K562 (cell line): ENCODE data around the gene TANC1. TPM values are rescaled to one million over a fixed set of nuclear protein-coding genes. Genes with fewer than 3 reads are reported as not detected.

ENCODE experiments used
- ATAC-seq: fragments of 200-7000 bp; cut with Tn5 transposase; 3 replicates; pipeline ENCODE4 v1.9.1; 2020; ENCODE audit warnings: moderate library complexity
- BruUV-seq: library from RNA; stranded (reverse); fragments of 400-500 nt; replicated peaks from 2 replicates; lab custom pipeline; 2021; lab: Mats Ljungman, UMichigan
- CTCF ChIA-PET: fragments of 300-600 bp; formaldehyde crosslinking; extraction: SDS; loops from one replicate; lab custom pipeline; 2021; ENCODE audit warnings: low intra/inter-chr PET ratio; lab: Yijun Ruan, JAX
- POLR2A ChIA-PET: fragments of 300-600, 350-650 bp; sonication (Branson Sonifier 250); formaldehyde crosslinking; extraction: SDS; loops from one replicate; lab custom pipeline; 2021; ENCODE audit warnings: antibody characterized with exemption, inconsistent platforms; lab: Yijun Ruan, JAX
- DNase-seq, 4 experiments: peaks; one replicate each; pipeline versions ENCODE4 v3.0.0 to v3.0.0-alpha.2; 2011 to 2018; ENCODE audit warnings: low spot score in 3 of 4, mixed read lengths in 3 of 4; ENCODE audit errors: extremely low read depth in 1 of 4
- FAIRE-seq: peaks from 2 replicates; lab custom pipeline; 2011; peaks lifted over from hg19 to GRCh38; lab: Jason Lieb, UNC
- H2AFZ ChIP-seq: 2 replicates; pipeline ENCODE4 v1.6.0; 2011; ENCODE audit warnings: low read depth, low read length, control low read depth, inconsistent platforms
- H3K27ac ChIP-seq: fragments of 200-600 bp; 3 replicates; pipeline ENCODE4 v1.8.0; 2011; ENCODE audit warnings: low read depth, mild to moderate bottlenecking, control low read depth, inconsistent platforms, low read length, moderate library complexity, mixed read lengths; ENCODE audit errors: extremely low read depth
- H3K27me3 ChIP-seq, 2 experiments: fragments of 300-600 bp in 1 of 2; 2 replicates in 1 of 2; 3 replicates in 1 of 2; pipeline versions ENCODE4 v1.6.0 to v1.8.0; 2011; ENCODE audit warnings: inconsistent platforms in 2 of 2, low read length in 2 of 2, mild to moderate bottlenecking in 1 of 2, mixed read lengths in 1 of 2, moderate library complexity in 1 of 2; ENCODE audit not compliant: control insufficient read depth in 2 of 2, insufficient read depth in 2 of 2
- H3K36me3 ChIP-seq: fragments of 300-600 bp; 3 replicates; pipeline ENCODE4 v1.8.0; 2011; ENCODE audit warnings: mild to moderate bottlenecking, low read length, inconsistent platforms; ENCODE audit not compliant: control insufficient read depth, insufficient read depth
- H3K4me1 ChIP-seq, 2 experiments: fragments of 200-600 bp in 1 of 2; replicated peaks in 1 of 2; 2 replicates in 1 of 2; 3 replicates in 1 of 2; pipeline versions ENCODE4 v1.5.1 to v1.8.0; 2011; ENCODE audit warnings: inconsistent platforms in 2 of 2, low read length in 2 of 2, mild to moderate bottlenecking in 1 of 2, mixed read lengths in 1 of 2, moderate library complexity in 1 of 2; ENCODE audit not compliant: control insufficient read depth in 2 of 2, insufficient read depth in 2 of 2
- H3K4me2 ChIP-seq: 2 replicates; pipeline ENCODE4 v1.6.1; 2011; ENCODE audit warnings: low read length, control low read depth, inconsistent platforms, mixed read lengths; ENCODE audit not compliant: insufficient read depth
- H3K4me3 ChIP-seq: fragments of 200-600 bp; sonication (generic), shearing (Covaris generic); 2 replicates; pipeline ENCODE4 v1.5.1; 2016; ENCODE audit warnings: control low read depth, inconsistent platforms
- H3K79me2 ChIP-seq: fragments of 200-600 bp; 3 replicates; pipeline ENCODE4 v1.8.0; 2011; ENCODE audit warnings: low read length, inconsistent platforms; ENCODE audit not compliant: control insufficient read depth, insufficient read depth
- H3K9ac ChIP-seq, 2 experiments: 2 replicates each; pipeline versions ENCODE4 v1.6.0 to v1.6.1; 2011; ENCODE audit warnings: low read depth in 2 of 2, low read length in 2 of 2, control low read depth in 1 of 2, inconsistent platforms in 1 of 2, mild to moderate bottlenecking in 1 of 2, mixed read lengths in 1 of 2; ENCODE audit not compliant: insufficient read depth in 1 of 2
- H3K9me1 ChIP-seq: one replicate; pipeline ENCODE4 v1.6.0; 2011; ENCODE audit warnings: inconsistent platforms, mild to moderate bottlenecking, low read length, moderate library complexity; ENCODE audit not compliant: control insufficient read depth, insufficient read depth
- H3K9me3 ChIP-seq: replicated peaks from 2 replicates; pipeline ENCODE4 v1.5.1; 2011; ENCODE audit warnings: low read depth, low read length, inconsistent platforms; ENCODE audit not compliant: control insufficient read depth, insufficient read depth
- H4K20me1 ChIP-seq: replicated peaks from 2 replicates; pipeline ENCODE4 v1.6.1; 2011; ENCODE audit warnings: low read length, inconsistent platforms, mixed read lengths; ENCODE audit not compliant: control insufficient read depth, insufficient read depth
- ELF2 ChIP-seq: fragments of 250-450 bp; sonication (Bioruptor Pico); IDR thresholded peaks from 2 replicates; pipeline ENCODE4 v1.5.0; 2021; ENCODE audit warnings: mild to moderate bottlenecking
- ETV5 ChIP-seq: sonication (generic); formaldehyde crosslinking; IDR thresholded peaks from 2 replicates; pipeline ENCODE4 v1.4.0; 2020; ENCODE audit warnings: low read depth, mild to moderate bottlenecking, missing genetic modification reagents
- RBM15 ChIP-seq: fragments of 200-400 bp; formaldehyde crosslinking; IDR thresholded peaks from 2 replicates; pipeline ENCODE4 v1.6.1; 2018; ENCODE audit warnings: mild to moderate bottlenecking, low read length, moderate library complexity; ENCODE audit not compliant: insufficient read depth
- SMAD1 ChIP-seq: fragments of 150-350 bp; IDR thresholded peaks from 2 replicates; pipeline ENCODE4 v1.6.1; 2014; ENCODE audit warnings: low read length, low read depth; ENCODE audit not compliant: partially characterized antibody
- XRCC3 ChIP-seq: fragments of 450-650 bp; IDR thresholded peaks from 2 replicates; pipeline ENCODE4 v1.6.1; 2017; ENCODE audit warnings: mild to moderate bottlenecking, moderate library complexity
- ZEB2 ChIP-seq: fragments of 450-650 bp; IDR thresholded peaks from 2 replicates; pipeline ENCODE4 v1.6.1; 2016
- ZNF121 ChIP-seq: sonication (generic); formaldehyde crosslinking; conservative IDR thresholded peaks from 2 replicates; pipeline ENCODE4 v1.8.0; 2022; ENCODE audit warnings: missing genetic modification reagents
- ZNF561 ChIP-seq: fragments of 450-650 bp; formaldehyde crosslinking; conservative IDR thresholded peaks from 2 replicates; pipeline ENCODE4 v1.4.0; 2020; ENCODE audit warnings: mild to moderate bottlenecking, moderate library complexity
- WGBS: fragments of 100-300 bp; shearing (Covaris generic); methylation state at CpG from one replicate; pipeline ENCODE4 v1.1.6; 2016; ENCODE audit warnings: low coverage, mixed read lengths; ENCODE audit not compliant: insufficient coverage; ENCODE audit errors: missing lambda C conversion rate; 5-methylcytosine and 5-hydroxymethylcytosine counted together
- in situ Hi-C: fragments of 300-500 bp; cut with MboI; formaldehyde crosslinking; loops from 4 replicates; pipeline ENCODE4 v1.15.0; 2018; ENCODE audit warnings: inconsistent platforms, mixed read lengths
- intact Hi-C: fragments of 100-400 bp; cut with micrococcal nuclease; formaldehyde crosslinking; loops from 2 replicates; pipeline ENCODE4 v1.14.2; 2022
- polyA plus RNA-seq, 8 experiments: library from polyadenylated mRNA; depleted of rRNA in 4 of 8; stranded (reverse) in 5 of 8; unstranded in 3 of 8; fragments of >200 nt; fragmentation: Nextera tagmentation in 2 of 8; fragmentation: Illumina TruSeq in 1 of 8; extraction: Ambion mirVana in 2 of 8; extraction: Trizol in 1 of 8; gene quantifications; 2 replicates each; pipeline versions ENCODE4 v1.2.1 to v1.2.3, GENCODE V29; 2011 to 2014; ENCODE audit warnings: inconsistent platforms in 1 of 8, missing spikeins in 1 of 8
- total RNA-seq, 7 experiments: library from RNA; depleted of rRNA in 6 of 7; stranded (reverse); fragments of >200 nt in 6 of 7; fragmentation: Illumina TruSeq in 2 of 7; extraction: Trizol in 2 of 7; gene quantifications; 2 replicates each; pipeline versions ENCODE4 v1.2.1 to v1.2.3, GENCODE V29; 2011 to 2021; ENCODE audit warnings: low replicate concordance in 1 of 7

Gene TANC1
- total and polyA plus RNA-seq, 9 of the 15 experiments (the other 6 are each of a cell fraction or from before 2014, with no cell fraction given) = under 0.01 to 0.20 (median 0.07) TPM; not detected in 1

GRCh38 chr2:159145745-159146354 lies 177.4 kb downstream of the TANC1 start:
- Histone ChIP-seq H3K27ac (no peak overlapping the region), H2AFZ (no peak overlapping the region), H3K4me2 (no peak overlapping the region), H4K20me1 (no peaks in the 10 kb centered on the region), H3K9me1 (no peaks in the 10 kb centered on the region), H3K36me3 (no peaks in the 10 kb centered on the region), H3K4me1 (peaks cover 4 to 6% of the 10 kb centered on the region in 2 experiments; a peak in 4 of 5 replicates), H3K9ac (no peak overlapping the region), H3K9me3 (no peaks in the 10 kb centered on the region), H3K4me3 (no peak overlapping the region), H3K79me2 (no peaks in the 10 kb centered on the region), H3K27me3 (peaks cover 31 to 36% of the 10 kb centered on the region in 2 experiments; a peak in 4 of 5 replicates)
- in situ Hi-C loops = no loop called here
- CTCF ChIA-PET = no interaction called here
- TF ChIP-seq ELF2 (CRISPR knock-in tag) (no peak), ZNF561 (CRISPR knock-in tag) (no peak), SMAD1 (no peak), ZNF121 (no peak), ETV5 (CRISPR knock-in tag) (no peak), RBM15 (no peak), XRCC3 (no peak), ZEB2 (no peak)
- DNase-seq = no peak
- BruUV-seq = no TSS peak
- FAIRE-seq = no peak
- POLR2A ChIA-PET = interaction anchor here (0.6 to 0.7 kb wide), 3 partner anchors 9 to 158 kb away, joined by 3 read pairs; no protein-coding TSS in a partner anchor
- 29% methylated on average over 5 of the region's 5 CpGs for WGBS
- intact Hi-C loops = no loop called here
- no peak; the same call in 2 of the 3 replicates for ATAC-seq
